ENCODE results near the gene STRA6. TPM values are rescaled to one million over a fixed set of nuclear protein-coding genes. Genes with fewer than 3 reads are reported as not detected.
A peak's percentile ranks its signal among the peaks of the same experiment; 100 is the strongest.

The STRA6 gene
- total and polyA plus RNA-seq, 4 donors, result 0.16 to 0.51 (median 0.49) TPM; not detected in 1

DNA sequence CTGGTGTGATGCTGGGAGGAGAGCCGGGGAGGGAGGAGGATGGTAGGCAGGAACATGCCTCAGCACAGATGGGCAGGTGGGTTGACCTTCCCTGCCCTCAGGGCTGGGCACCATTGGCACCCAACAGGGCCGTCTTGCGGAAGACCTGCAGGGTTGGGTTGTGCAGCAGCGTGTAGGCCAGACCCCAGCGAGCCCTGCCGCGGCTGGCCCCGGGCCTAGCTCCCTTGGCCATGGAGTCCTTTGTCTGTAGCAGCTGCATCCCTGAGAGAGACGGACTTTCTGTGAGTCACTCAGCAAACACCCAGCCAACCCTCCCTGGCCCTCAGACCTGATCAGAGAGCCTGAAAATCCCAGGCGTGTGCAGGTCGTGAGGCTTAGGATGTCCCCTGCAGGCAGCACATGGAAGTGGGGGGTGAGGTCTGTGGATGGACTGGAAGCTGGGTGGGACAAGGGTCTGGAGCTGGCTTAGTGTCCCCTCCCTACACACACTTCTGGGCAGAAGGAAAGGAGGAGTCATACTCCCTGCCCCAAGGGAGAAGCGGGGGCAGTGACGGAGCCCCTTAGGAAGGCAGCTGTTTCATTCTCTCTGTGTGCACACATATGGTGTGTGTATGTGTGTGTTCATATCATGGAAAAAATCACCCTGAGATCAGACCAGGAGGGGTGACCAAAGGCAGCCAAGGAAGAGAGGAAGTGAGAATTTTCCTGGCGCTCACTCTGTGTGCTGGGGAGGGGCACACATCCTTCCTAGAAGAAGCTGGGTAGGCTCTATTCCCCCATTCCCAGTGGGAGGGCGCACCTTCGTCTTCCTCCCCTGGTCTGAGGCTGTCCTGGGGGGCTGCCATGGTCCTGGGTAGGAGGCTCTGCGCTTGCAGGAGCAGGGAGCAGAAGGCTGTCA is 22.4 kb downstream of the STRA6 start:
- Histone ChIP-seq H3K4me1 (ENCODE audit: control insufficient read depth in 1 of 2, insufficient read depth in 2 of 2, low read length in 2 of 2) (no peaks in the 10 kb centered on the region), H3K4me3 (ENCODE audit: low read length in 2 of 2) (no peak overlapping the region), H3K27me3 (ENCODE audit: control insufficient read depth in 1 of 2, insufficient read depth in 2 of 2, low read length in 1 of 2) (no peaks in the 10 kb centered on the region), H3K36me3 (ENCODE audit: control insufficient read depth in 1 of 2, insufficient read depth in 2 of 2, low read length in 1 of 2) (no peaks in the 10 kb centered on the region), H3K27ac (ENCODE audit: low read depth in 1 of 2, low read length in 2 of 2) (peak overlapping the region in 1 of 2 donors; percentile 54), H3K9me3 (ENCODE audit: control insufficient read depth, low read length) (no peaks in the 10 kb centered on the region)
- peak in 1 of 2 donors; percentile 80 for DNase-seq
- intact Hi-C loops (cut with DNase I), result loop anchor here in 1 of 2 donors (1.0 to 2.0 kb wide), 3 partner anchors 21 to 60 kb away; no protein-coding TSS in a partner anchor
- ATAC-seq (ENCODE audit: low FRiP score), result peak; percentile 36
- 36 to 42% methylated on average over 17 of the region's 17 CpGs for WGBS, 2 donors

DNA sequence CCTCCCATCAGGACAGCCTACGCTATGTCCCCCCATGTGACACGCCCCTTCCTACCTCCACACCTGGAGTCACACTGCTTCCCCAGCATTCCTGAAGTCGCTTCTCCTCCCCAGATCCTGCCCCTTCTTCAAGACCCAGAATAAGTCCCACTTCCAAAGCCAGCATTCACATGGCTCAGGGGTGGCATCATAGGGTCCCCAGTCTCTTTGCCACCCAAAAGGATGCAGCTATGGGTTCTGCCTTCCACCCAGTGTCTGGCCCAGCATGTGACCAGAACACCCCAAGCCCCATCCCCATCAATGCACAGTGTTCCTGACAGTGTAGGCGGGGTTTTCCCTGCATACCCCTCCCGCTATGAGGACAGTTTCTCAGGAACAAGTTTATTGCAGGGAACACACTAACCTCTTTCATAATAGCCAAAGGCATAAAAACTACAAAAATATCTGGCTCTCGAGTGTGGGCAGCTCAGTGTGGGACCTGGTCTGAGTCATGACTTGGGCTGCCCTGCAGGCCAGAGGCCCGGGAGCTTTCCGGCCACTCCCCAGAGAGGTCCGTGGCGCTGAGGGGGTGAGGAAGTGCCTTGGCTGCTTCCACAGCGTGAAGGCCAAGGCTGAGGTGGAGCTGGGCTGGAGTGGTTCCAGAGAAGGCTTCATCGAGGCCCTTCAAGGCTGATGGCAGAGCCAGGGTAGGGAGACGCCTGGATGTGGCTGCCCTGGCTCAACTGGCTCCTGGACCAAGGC is 23.3 kb downstream of the STRA6 start:
- WGBS, 2 donors, result 21 to 24% methylated on average over 13 of the region's 13 CpGs
- H3K9me3 ChIP-seq (ENCODE audit: control insufficient read depth, low read length), result no peaks in the 10 kb centered on the region
- H3K27ac ChIP-seq (ENCODE audit: low read depth in 1 of 2, low read length in 2 of 2), result peak overlapping the region in 1 of 2 donors; percentile 54
- H3K36me3 ChIP-seq (ENCODE audit: control insufficient read depth in 1 of 2, insufficient read depth in 2 of 2, low read length in 1 of 2), result no peaks in the 10 kb centered on the region
- H3K4me3 ChIP-seq (ENCODE audit: low read length in 2 of 2), result no peak overlapping the region
- ATAC-seq (ENCODE audit: low FRiP score) (peak; percentile 91), DNase-seq (peak; percentile 95 to 96)
- no peaks in the 10 kb centered on the region for H3K4me1 ChIP-seq (ENCODE audit: control insufficient read depth in 1 of 2, insufficient read depth in 2 of 2, low read length in 2 of 2)
- intact Hi-C loops (cut with DNase I), result loop anchor here in 1 of 2 donors (1.0 to 2.0 kb wide), 3 partner anchors 20 to 61 kb away; no protein-coding TSS in a partner anchor
- no peaks in the 10 kb centered on the region for H3K27me3 ChIP-seq (ENCODE audit: control insufficient read depth in 1 of 2, insufficient read depth in 2 of 2, low read length in 1 of 2)

DNA sequence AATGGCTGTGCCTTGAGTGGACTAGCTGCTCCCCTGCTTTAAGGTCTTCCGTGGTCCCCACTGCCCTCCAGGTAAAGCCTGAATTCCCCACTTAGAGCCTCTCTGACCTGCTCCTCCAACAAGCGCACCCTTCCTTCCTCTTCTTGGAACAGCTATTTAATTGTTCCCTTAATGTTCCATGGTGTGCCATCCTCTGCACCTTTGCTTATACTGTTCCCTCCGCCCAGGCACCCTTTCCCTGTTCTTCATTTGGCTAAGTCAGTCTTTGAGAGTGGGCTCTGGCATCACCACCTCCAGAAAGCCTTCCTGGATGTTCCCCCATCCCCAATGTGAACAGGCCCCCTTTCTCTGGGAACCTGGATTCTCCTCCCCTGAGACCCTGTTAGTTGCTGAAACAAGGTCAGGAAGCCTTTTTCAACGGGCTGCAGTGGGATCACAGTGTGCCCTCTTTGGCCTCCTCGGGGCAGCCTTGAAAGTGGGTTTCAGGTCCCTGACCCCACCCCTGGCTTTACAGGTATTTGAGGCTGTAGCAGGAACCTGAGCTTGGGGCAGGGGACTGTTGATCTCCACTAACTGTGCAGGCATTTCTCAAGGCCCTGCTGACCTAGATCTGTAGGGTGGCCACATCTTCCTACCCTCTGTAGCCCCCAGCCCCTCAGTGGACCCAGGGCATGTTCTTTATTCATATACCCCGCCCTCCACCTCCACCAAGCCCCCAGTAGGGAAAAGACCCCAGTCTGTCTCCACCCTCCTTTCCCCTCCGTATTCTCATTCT is 24.1 kb downstream of the STRA6 start:
- ATAC-seq (ENCODE audit: low FRiP score) (no peak), DNase-seq (peak in 1 of 2 donors; percentile 40)
- H3K9me3 ChIP-seq (ENCODE audit: control insufficient read depth, low read length), result no peaks in the 10 kb centered on the region
- H3K4me3 ChIP-seq (ENCODE audit: low read length in 2 of 2), result no peak overlapping the region
- H3K27me3 ChIP-seq (ENCODE audit: control insufficient read depth in 1 of 2, insufficient read depth in 2 of 2, low read length in 1 of 2), result no peaks in the 10 kb centered on the region
- no peaks in the 10 kb centered on the region for H3K4me1 ChIP-seq (ENCODE audit: control insufficient read depth in 1 of 2, insufficient read depth in 2 of 2, low read length in 2 of 2)
- H3K36me3 ChIP-seq (ENCODE audit: control insufficient read depth in 1 of 2, insufficient read depth in 2 of 2, low read length in 1 of 2), result no peaks in the 10 kb centered on the region
- peak overlapping the region in 1 of 2 donors; percentile 38 for H3K27ac ChIP-seq (ENCODE audit: low read depth in 1 of 2, low read length in 2 of 2)
- intact Hi-C loops (cut with DNase I), result loop anchor here in 1 of 2 donors (1.0 to 2.0 kb wide), 3 partner anchors 20 to 62 kb away; no protein-coding TSS in a partner anchor
- 81 to 84% methylated on average over 7 of the region's 7 CpGs for WGBS, 2 donors

DNA sequence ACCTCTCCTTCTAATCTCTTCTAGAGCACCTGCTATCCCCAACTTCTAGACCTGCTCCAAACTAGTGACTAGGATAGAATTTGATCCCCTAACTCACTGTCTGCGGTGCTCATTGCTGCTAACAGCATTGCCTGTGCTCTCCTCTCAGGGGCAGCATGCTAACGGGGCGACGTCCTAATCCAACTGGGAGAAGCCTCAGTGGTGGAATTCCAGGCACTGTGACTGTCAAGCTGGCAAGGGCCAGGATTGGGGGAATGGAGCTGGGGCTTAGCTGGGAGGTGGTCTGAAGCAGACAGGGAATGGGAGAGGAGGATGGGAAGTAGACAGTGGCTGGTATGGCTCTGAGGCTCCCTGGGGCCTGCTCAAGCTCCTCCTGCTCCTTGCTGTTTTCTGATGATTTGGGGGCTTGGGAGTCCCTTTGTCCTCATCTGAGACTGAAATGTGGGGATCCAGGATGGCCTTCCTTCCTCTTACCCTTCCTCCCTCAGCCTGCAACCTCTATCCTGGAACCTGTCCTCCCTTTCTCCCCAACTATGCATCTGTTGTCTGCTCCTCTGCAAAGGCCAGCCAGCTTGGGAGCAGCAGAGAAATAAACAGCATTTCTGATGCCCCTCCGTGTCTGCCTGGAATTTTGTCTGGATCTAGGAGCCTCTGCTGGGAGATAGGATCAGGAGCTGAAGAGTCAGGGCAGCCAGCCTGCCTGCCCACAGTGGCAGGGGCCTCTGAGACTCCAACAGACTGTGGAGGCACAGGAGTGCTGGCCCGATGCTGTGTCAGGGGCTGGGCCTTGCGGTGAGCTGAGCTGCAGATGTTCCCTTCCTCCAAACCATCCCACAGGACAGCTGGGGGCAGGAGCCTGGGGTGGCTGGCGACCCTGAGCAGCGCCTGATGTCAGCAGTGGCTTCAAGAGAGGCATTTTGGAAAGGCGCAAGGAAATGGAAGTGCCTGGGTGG is 26.0 kb downstream of the STRA6 start:
- DNase-seq, result peak in 1 of 2 donors; percentile 72
- intact Hi-C loops (cut with DNase I), result no loop called here
- no peaks in the 10 kb centered on the region for H3K27me3 ChIP-seq (ENCODE audit: control insufficient read depth in 1 of 2, insufficient read depth in 2 of 2, low read length in 1 of 2)
- H3K4me3 ChIP-seq (ENCODE audit: low read length in 2 of 2), result no peak overlapping the region
- no peaks in the 10 kb centered on the region for H3K36me3 ChIP-seq (ENCODE audit: control insufficient read depth in 1 of 2, insufficient read depth in 2 of 2, low read length in 1 of 2)
- H3K27ac ChIP-seq (ENCODE audit: low read depth in 1 of 2, low read length in 2 of 2), result no peak overlapping the region
- no peaks in the 10 kb centered on the region for H3K4me1 ChIP-seq (ENCODE audit: control insufficient read depth in 1 of 2, insufficient read depth in 2 of 2, low read length in 2 of 2)
- no peaks in the 10 kb centered on the region for H3K9me3 ChIP-seq (ENCODE audit: control insufficient read depth, low read length)
- WGBS, 2 donors, result 83 to 88% methylated on average over 10 of the region's 10 CpGs
- no peak for ATAC-seq (ENCODE audit: low FRiP score)

DNA sequence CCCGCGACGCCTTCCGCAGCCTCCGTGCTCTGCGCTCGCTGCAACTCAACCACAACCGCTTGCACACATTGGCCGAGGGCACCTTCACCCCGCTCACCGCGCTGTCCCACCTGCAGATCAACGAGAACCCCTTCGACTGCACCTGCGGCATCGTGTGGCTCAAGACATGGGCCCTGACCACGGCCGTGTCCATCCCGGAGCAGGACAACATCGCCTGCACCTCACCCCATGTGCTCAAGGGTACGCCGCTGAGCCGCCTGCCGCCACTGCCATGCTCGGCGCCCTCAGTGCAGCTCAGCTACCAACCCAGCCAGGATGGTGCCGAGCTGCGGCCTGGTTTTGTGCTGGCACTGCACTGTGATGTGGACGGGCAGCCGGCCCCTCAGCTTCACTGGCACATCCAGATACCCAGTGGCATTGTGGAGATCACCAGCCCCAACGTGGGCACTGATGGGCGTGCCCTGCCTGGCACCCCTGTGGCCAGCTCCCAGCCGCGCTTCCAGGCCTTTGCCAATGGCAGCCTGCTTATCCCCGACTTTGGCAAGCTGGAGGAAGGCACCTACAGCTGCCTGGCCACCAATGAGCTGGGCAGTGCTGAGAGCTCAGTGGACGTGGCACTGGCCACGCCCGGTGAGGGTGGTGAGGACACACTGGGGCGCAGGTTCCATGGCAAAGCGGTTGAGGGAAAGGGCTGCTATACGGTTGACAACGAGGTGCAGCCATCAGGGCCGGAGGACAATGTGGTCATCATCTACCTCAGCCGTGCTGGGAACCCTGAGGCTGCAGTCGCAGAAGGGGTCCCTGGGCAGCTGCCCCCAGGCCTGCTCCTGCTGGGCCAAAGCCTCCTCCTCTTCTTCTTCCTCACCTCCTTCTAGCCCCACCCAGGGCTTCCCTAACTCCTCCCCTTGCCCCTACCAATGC is 27.1 kb downstream of the STRA6 start:
- DNase-seq, result peak in 1 of 2 donors; percentile 70
- Histone ChIP-seq H3K9me3 (ENCODE audit: control insufficient read depth, low read length) (no peaks in the 10 kb centered on the region), H3K4me3 (ENCODE audit: low read length in 2 of 2) (no peak overlapping the region), H3K36me3 (ENCODE audit: control insufficient read depth in 1 of 2, insufficient read depth in 2 of 2, low read length in 1 of 2) (no peaks in the 10 kb centered on the region), H3K27me3 (ENCODE audit: control insufficient read depth in 1 of 2, insufficient read depth in 2 of 2, low read length in 1 of 2) (no peaks in the 10 kb centered on the region), H3K4me1 (ENCODE audit: control insufficient read depth in 1 of 2, insufficient read depth in 2 of 2, low read length in 2 of 2) (no peaks in the 10 kb centered on the region), H3K27ac (ENCODE audit: low read depth in 1 of 2, low read length in 2 of 2) (no peak overlapping the region)
- intact Hi-C loops (cut with DNase I), result no loop called here
- WGBS, 2 donors, result 92 to 93% methylated on average over 45 of the region's 45 CpGs
- no peak for ATAC-seq (ENCODE audit: low FRiP score)

DNA sequence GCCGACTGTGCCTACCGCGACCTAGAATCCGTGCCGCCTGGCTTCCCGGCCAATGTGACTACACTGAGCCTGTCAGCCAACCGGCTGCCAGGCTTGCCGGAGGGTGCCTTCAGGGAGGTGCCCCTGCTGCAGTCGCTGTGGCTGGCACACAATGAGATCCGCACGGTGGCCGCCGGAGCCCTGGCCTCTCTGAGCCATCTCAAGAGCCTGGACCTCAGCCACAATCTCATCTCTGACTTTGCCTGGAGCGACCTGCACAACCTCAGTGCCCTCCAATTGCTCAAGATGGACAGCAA is 27.7 kb downstream of the STRA6 start:
- intact Hi-C loops (cut with DNase I), result loop anchor here in 1 of 2 donors (5.0 kb wide), 1 partner anchor 32 kb away; no protein-coding TSS in a partner anchor
- Histone ChIP-seq H3K27me3 (ENCODE audit: control insufficient read depth in 1 of 2, insufficient read depth in 2 of 2, low read length in 1 of 2) (no peaks in the 10 kb centered on the region), H3K9me3 (ENCODE audit: control insufficient read depth, low read length) (no peaks in the 10 kb centered on the region), H3K36me3 (ENCODE audit: control insufficient read depth in 1 of 2, insufficient read depth in 2 of 2, low read length in 1 of 2) (no peaks in the 10 kb centered on the region), H3K27ac (ENCODE audit: low read depth in 1 of 2, low read length in 2 of 2) (no peak overlapping the region), H3K4me3 (ENCODE audit: low read length in 2 of 2) (no peak overlapping the region), H3K4me1 (ENCODE audit: control insufficient read depth in 1 of 2, insufficient read depth in 2 of 2, low read length in 2 of 2) (no peaks in the 10 kb centered on the region)
- DNase-seq (peak in 1 of 2 donors; percentile 77), ATAC-seq (ENCODE audit: low FRiP score) (no peak)
- WGBS, 2 donors, result 64 to 80% methylated on average over 14 of the region's 14 CpGs
